Measurements from ENCODE around the gene PSORS1C1.

The PSORS1C1 gene

DNA sequence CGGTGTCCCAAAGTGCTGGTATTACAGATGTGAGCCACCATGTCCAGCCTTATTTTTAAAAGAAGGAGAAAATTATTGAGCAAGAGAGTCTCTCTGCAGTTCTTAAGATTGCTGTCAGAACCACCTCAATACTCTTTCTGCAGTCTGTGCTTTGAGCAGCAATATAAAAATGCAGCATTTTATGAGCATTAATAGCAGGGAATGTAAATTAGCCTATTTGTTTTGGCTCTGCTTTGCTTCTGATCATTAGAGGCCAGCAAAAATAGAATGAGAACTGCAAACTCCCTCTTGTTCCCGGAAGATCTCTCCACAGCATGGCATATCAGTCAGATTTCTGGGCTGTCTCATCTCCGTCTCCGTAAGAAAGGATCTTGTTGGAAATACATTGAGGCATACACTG lies 38.0 kb upstream of the PSORS1C1 start:
- TF ChIP-seq, protein P1, sequence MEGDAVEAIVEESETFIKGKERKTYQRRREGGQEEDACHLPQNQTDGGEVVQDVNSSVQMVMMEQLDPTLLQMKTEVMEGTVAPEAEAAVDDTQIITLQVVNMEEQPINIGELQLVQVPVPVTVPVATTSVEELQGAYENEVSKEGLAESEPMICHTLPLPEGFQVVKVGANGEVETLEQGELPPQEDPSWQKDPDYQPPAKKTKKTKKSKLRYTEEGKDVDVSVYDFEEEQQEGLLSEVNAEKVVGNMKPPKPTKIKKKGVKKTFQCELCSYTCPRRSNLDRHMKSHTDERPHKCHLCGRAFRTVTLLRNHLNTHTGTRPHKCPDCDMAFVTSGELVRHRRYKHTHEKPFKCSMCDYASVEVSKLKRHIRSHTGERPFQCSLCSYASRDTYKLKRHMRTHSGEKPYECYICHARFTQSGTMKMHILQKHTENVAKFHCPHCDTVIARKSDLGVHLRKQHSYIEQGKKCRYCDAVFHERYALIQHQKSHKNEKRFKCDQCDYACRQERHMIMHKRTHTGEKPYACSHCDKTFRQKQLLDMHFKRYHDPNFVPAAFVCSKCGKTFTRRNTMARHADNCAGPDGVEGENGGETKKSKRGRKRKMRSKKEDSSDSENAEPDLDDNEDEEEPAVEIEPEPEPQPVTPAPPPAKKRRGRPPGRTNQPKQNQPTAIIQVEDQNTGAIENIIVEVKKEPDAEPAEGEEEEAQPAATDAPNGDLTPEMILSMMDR (IDR thresholded peaks at IDR 0.05) = no peak
- no peak for TF ChIP-seq ZFX (IDR thresholded peaks at IDR 0.05; ENCODE audit: borderline replicate concordance)
- no peak overlapping the region for H3K27ac ChIP-seq

DNA sequence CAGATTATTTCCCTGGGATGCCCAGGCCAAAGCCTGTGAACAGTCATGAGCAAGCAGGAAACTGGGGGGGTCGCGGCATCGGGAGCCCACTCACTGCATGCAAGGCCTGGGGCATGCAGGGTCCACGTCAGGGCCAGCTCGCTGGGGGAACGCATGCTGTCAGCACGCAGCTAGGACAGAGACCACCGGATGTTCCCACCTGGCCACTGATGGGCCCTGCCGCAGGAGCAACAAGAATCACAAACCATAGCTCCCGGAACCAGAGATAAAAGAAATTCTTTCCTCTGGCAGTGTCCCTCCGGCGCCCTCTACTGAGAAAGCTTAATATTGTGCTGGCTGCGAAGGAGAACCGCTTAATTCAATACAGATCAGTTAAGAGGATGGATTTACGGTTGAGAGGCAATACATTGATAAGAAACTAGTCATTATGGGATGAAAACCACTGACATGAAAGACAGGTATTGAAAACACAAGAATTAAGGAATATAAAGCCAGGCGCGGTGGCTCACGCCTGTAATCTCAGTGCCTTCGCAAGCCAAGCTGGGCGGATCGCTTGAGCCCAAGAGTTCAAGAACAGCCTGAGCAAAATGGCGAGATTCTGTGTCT lies 34.8 kb upstream of the PSORS1C1 start:
- H3K27ac ChIP-seq = no peak overlapping the region
- TF ChIP-seq ZFX (IDR thresholded peaks at IDR 0.05; ENCODE audit: borderline replicate concordance) = no peak
- TF ChIP-seq, protein P1 (IDR thresholded peaks at IDR 0.05) = peak; percentile 97

DNA sequence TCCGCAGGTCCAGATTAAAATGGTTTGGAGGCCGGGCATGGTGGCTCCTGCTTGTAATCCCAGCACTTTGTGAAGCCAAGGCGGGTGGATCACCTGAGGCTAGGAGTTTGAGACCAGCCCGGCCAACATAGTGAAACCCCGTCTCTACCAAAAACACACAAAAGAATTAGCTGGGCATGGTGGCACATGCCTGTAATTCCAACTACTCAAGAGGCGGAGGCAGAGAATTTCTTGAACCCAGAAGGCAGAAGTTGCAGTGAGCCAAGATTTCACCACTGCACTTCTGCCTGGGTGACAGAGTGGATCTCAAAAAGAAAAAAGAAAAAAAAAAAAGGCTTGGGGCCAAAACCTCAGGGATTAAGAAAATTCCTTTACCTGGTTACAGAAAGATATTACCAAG lies 32.7 kb upstream of the PSORS1C1 start:
- TF ChIP-seq, protein P1 (IDR thresholded peaks at IDR 0.05) = no peak
- no peak for TF ChIP-seq ZFX (IDR thresholded peaks at IDR 0.05; ENCODE audit: borderline replicate concordance)

DNA sequence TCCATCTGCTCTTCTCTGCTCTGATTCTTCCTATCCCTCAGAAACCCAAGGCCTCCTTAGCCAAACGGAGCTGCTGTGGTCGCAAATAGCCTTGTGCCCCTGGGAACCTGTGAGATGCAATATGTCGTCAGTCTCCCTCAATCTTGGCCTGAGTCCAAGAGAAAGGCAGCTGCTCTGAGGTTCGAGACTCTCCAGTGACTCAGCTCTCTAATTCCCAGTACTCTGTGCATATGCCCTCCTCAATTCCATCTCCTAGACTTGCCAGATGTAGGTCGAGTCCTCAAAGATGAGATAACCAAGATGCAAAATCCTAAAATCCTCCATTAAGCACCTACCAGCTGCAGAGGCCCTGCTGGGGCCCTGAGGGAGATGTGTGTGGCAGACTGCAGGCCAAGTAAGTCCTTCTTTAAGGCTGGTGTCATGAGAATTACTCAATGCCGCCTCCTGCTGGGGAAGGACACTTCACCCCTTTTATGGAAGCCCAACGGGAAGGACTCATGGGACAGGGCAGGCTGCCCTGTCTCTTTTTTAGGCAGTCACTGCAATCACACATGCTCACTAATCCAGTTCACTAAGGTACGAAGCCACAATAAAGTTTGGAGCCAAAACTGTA lies 30.8 kb upstream of the PSORS1C1 start:
- no peak overlapping the region for H3K27ac ChIP-seq
- TF ChIP-seq, protein P1 (IDR thresholded peaks at IDR 0.05) = peak; percentile 58
- TF ChIP-seq ZFX (IDR thresholded peaks at IDR 0.05; ENCODE audit: borderline replicate concordance) = no peak

More for the DNA sequence above, 32.7 kb upstream of the PSORS1C1 start:
- no peak overlapping the region for H3K27ac ChIP-seq

DNA sequence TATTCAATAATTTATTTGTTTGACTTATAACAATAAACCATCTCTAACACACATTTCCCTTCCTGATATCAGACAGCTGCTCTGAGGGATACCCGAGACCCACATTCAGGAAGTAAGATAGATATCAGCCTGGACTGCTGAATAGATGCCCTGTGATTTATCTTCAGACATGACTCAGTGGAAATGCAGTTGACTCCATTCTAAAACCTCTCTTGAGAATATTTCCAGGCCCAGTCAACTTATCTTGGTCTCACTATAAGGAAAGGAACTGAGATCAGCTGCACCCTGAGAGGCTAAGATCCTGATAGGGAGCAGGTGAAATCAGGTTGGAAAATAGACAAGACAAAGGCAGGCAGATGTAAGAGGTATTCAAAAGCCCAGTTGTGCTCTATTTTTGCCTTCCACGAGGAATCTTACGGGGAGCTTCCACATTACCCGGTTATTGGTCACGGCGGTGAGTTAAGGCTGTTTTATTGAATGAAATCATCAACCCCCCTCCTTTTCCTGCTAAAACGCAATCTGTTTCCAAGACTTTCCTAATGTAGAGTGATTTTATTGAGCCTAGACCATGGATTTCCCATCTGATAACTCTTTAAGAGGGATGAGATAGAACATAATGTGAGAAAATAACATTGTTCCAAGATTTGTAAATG lies 27.7 kb upstream of the PSORS1C1 start:
- no peak overlapping the region for H3K27ac ChIP-seq
- no peak for TF ChIP-seq ZFX (IDR thresholded peaks at IDR 0.05; ENCODE audit: borderline replicate concordance)
- TF ChIP-seq, protein P1 (IDR thresholded peaks at IDR 0.05) = no peak

DNA sequence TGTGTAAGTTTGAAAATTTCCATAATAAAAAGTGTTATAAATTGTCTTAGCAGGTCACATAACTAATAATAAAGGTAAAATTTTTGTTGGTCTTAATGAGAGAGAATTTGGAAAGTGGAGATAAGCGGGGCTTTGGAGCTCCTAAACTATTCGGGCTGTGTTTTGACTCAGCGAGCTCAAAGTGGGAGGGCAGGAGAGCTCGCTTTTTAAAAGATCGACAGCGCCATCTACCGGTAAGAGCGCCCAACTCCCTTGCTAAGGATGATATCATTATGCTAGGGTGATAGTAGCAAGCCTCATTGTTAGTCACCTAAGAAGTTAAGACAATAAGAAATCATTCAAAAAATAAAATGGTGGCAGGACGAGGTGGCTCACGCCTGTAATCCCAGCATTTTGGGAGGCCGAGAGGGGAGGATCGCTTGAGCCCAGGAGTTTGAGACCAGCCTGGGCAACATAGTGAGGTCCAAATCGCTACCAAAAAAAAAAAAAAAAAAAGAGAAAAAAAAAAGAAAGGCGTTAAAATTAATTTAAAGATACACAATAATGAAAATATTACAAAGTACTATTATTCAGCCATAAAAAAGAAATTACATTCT lies 27.0 kb upstream of the PSORS1C1 start:
- TF ChIP-seq, protein P1 (IDR thresholded peaks at IDR 0.05) = peak; percentile 80
- no peak for TF ChIP-seq ZFX (IDR thresholded peaks at IDR 0.05; ENCODE audit: borderline replicate concordance)
- H3K27ac ChIP-seq = no peak overlapping the region

All from 22Rv1 (cell line).